BJ (cell line): ENCODE measurements around the gene ZNF430. TPM values are rescaled to one million over a fixed set of nuclear protein-coding genes. Genes with fewer than 3 reads are reported as not detected.

Experiments used
- CTCF ChIA-PET: fragments of 350-600 bp; formaldehyde crosslinking; extraction: SDS; loops from one replicate; lab custom pipeline; 2021; ENCODE audit warnings: antibody characterized with exemption, inconsistent platforms; lab: Yijun Ruan, JAX
- POLR2A ChIA-PET: fragments of 300-600 bp; sonication (Branson Sonifier 250); formaldehyde crosslinking; extraction: SDS; loops from one replicate; lab custom pipeline; 2021; ENCODE audit warnings: antibody characterized with exemption; lab: Charles Lee
- DNase-seq: peaks from one replicate; pipeline ENCODE4 v3.0.0-alpha.2; 2011; ENCODE audit warnings: low read depth
- H3K27me3 ChIP-seq: 2 replicates; pipeline ENCODE4 v1.6.0; 2011; ENCODE audit warnings: low read length; ENCODE audit not compliant: control insufficient read depth, insufficient read depth
- H3K36me3 ChIP-seq: 2 replicates; pipeline ENCODE4 v1.5.1; 2011; ENCODE audit warnings: low read length; ENCODE audit not compliant: control insufficient read depth, insufficient read depth
- H3K4me3 ChIP-seq: 2 replicates; pipeline ENCODE4 v1.5.1; 2011; ENCODE audit warnings: low read depth, mild to moderate bottlenecking, control low read depth, low read length
- polyA plus RNA-seq: library from polyadenylated mRNA; depleted of rRNA; stranded (reverse); fragments of >200 nt; gene quantifications from 2 replicates; pipeline ENCODE4 v1.2.3, GENCODE V29; 2011
- TF ChIP-seq, protein P1 (sequence below): IDR thresholded peaks from 2 replicates; pipeline ENCODE4 v1.5.1; 2011; ENCODE audit warnings: low read depth, mild to moderate bottlenecking, control low read depth, inconsistent platforms, low read length, moderate library complexity; ENCODE audit not compliant: insufficient read depth

Gene ZNF430
- polyA plus RNA-seq, 1 experiment: 5.3 TPM

- ChIA-PET CTCF (no interaction called here), POLR2A (no interaction called here)
- Histone ChIP-seq H3K36me3 (no peaks in the 10 kb centered on the region; the same call in 1 of the 2 replicates), H3K27me3 (no peaks in the 10 kb centered on the region), H3K4me3 (no peak overlapping the region)
- DNase-seq: peak; percentile 14
- TF ChIP-seq, protein P1, sequence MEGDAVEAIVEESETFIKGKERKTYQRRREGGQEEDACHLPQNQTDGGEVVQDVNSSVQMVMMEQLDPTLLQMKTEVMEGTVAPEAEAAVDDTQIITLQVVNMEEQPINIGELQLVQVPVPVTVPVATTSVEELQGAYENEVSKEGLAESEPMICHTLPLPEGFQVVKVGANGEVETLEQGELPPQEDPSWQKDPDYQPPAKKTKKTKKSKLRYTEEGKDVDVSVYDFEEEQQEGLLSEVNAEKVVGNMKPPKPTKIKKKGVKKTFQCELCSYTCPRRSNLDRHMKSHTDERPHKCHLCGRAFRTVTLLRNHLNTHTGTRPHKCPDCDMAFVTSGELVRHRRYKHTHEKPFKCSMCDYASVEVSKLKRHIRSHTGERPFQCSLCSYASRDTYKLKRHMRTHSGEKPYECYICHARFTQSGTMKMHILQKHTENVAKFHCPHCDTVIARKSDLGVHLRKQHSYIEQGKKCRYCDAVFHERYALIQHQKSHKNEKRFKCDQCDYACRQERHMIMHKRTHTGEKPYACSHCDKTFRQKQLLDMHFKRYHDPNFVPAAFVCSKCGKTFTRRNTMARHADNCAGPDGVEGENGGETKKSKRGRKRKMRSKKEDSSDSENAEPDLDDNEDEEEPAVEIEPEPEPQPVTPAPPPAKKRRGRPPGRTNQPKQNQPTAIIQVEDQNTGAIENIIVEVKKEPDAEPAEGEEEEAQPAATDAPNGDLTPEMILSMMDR: no peak
Observed at GRCh38 chr19:21023901-21024300, 3.4 kb downstream of the ZNF430 start.

DNA sequence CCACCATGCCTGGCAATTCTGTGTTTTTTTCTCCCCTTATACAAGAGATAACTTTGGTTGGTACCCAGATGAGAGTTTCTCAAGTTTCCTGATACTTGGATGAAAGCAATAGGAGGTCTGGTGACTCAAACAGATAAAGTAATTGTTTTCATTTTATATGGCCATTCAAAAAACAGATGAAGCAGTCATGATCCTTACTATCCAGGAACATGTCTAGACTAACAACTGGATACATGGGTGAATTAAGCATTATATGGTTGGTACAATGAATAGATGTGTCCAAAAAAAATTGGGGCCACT, 8.5 kb downstream of the ZNF430 start:
- DNase-seq: no peak
- CTCF ChIA-PET: no interaction called here
- no peaks in the 10 kb centered on the region; the same call in 1 of the 2 replicates for H3K36me3 ChIP-seq
- no peak overlapping the region for H3K4me3 ChIP-seq
- POLR2A ChIA-PET: no interaction called here
- no peaks in the 10 kb centered on the region for H3K27me3 ChIP-seq
- TF ChIP-seq, protein P1: no peak

DNA sequence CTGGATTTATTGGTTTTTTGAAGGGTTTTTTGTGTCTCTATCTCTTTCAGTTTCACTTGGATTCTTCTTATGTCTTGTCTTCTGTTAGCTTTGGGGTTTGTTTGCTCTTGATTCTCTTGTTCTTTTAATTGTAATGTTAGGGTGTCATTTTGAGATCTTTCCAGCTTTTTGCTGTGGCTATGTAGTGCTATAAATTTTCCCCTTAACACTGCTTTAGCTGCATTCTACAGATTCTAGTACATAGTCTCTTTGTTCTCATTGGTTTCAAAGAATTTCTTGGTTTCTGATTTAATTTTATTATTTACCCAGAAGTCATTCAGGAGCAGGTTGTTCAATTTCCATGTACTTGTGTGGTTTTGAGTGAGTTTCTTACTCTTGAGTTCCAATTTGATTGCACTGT, 24.6 kb downstream of the ZNF430 start:
- Histone ChIP-seq H3K36me3 (peaks cover 3% of the 10 kb centered on the region), H3K4me3 (no peak overlapping the region), H3K27me3 (no peaks in the 10 kb centered on the region)
- CTCF ChIA-PET: no interaction called here
- TF ChIP-seq, protein P1: no peak
- POLR2A ChIA-PET: no interaction called here
- no peak for DNase-seq

DNA sequence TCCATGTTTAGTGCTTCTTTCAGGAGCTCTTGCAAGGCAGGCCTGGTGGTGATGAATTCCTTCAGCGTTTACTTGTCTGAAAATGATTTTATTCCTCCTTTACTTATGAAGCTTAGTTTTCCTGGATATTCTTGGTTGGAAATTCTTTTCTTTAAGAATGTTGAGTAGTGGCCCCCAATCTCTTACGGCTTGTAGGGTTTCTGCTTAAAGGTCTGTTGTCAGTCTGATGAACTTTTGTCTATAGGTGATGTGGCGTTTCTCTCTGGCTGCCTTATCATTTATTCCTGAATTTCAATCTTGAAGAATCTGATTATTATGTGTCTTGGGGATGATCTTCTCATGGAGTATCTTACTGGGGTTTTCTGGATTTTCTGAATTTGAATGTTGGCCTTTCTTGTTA, 26.0 kb downstream of the ZNF430 start:
- POLR2A ChIA-PET: no interaction called here
- H3K36me3 ChIP-seq: peaks cover 3% of the 10 kb centered on the region

GRCh38 chr19:21047716-21048115, 27.3 kb downstream of the ZNF430 start:
- ChIA-PET POLR2A (no interaction called here), CTCF (no interaction called here)
- Histone ChIP-seq H3K4me3 (no peak overlapping the region), H3K36me3 (peaks cover 3% of the 10 kb centered on the region), H3K27me3 (no peaks in the 10 kb centered on the region)
- DNase-seq: no peak
- TF ChIP-seq, protein P1: no peak

More for the DNA sequence above, 26.0 kb downstream of the ZNF430 start:
- no peak for DNase-seq
- H3K27me3 ChIP-seq: no peaks in the 10 kb centered on the region
- TF ChIP-seq, protein P1: no peak
- H3K4me3 ChIP-seq: no peak overlapping the region
- CTCF ChIA-PET: no interaction called here
